ENCODE data around the gene TULP1.
"Not testable (repeated sequence)": the region's sequence is repeated elsewhere in the genome, so short reads cannot be mapped to it uniquely, and the experiment has no call there.

DNA sequence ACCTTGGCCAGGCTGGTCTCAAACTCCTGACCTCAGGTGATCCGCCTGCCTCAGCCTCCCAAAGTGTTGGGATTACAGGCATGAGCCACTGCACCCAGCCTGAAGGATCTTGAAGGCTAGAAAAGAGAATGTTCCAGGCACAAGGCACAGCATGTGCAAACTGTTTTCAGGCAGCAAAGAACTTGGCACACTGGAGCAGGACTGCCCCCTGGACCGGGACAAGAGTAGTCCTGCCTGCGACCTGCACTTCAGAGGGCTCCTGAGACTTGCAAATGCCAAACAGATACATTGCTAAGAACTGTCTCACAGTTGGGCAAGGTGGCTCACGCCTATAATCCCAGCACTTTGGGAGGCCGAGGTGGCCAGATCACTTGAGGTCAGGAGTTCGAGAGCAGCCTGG, 3.2 kb upstream of the TULP1 start:
- TF ChIP-seq EZH2 (IDR thresholded peaks at IDR 0.05; ENCODE audit: low read depth); CTCF (conservative IDR thresholded peaks at IDR 0.05): not testable (repeated sequence)

Measured in PC-9 (cell line).